Esophagus muscularis mucosa (tissue), 4 donors: Measurements from ENCODE around the gene TARBP2. TPM values are rescaled to one million over a fixed set of nuclear protein-coding genes. Genes with fewer than 3 reads are reported as not detected.

Experiments
- DNase-seq: peaks from one replicate; pipeline ENCODE4 v3.0.0-alpha.2; 2017; ENCODE audit errors: extremely low spot score
- H3K27ac ChIP-seq, 4 donors: fragments of 200-600 bp; sonication (generic); replicated peaks in 1 of 4; 1 replicate in 3 of 4; 2 replicates in 1 of 4; pipeline ENCODE4 v1.5.1; 2016 to 2019; ENCODE audit warnings: mild to moderate bottlenecking in 1 of 4
- H3K27me3 ChIP-seq, 4 donors: fragments of 200-600 bp; sonication (generic); one replicate each; pipeline versions ENCODE4 v1.5.1 to v1.6.0; 2016 to 2019
- H3K36me3 ChIP-seq, 4 donors: fragments of 200-600 bp; sonication (generic); one replicate each; pipeline ENCODE4 v1.5.1; 2016 to 2019
- H3K4me1 ChIP-seq, 4 donors: fragments of 200-600 bp; sonication (generic); one replicate each; pipeline ENCODE4 v1.5.1; 2016 to 2019
- H3K4me3 ChIP-seq, 4 donors: fragments of 200-600 bp; sonication (generic); 1 replicate in 2 of 4; 2 replicates in 2 of 4; pipeline ENCODE4 v1.5.1; 2016 to 2019; ENCODE audit warnings: mild to moderate bottlenecking in 4 of 4, moderate library complexity in 1 of 4
- H3K9me3 ChIP-seq, 4 donors: fragments of 200-600 bp; sonication (generic); 1 replicate in 3 of 4; 2 replicates in 1 of 4; pipeline ENCODE4 v1.5.1; 2016 to 2019
- CTCF ChIP-seq, 3 experiments: fragments of 200-600 bp in 2 of 3; fragments of 450-650 bp in 1 of 3; sonication (generic) in 2 of 3; IDR thresholded peaks; one replicate each; pipeline ENCODE4 v1.5.1; 2017 to 2019; ENCODE audit warnings: antibody characterized with exemption in 3 of 3, mild to moderate bottlenecking in 2 of 3, moderate library complexity in 1 of 3
- EP300 ChIP-seq: sonication (generic); formaldehyde crosslinking; IDR thresholded peaks from one replicate; pipeline ENCODE4 v1.6.1; 2017; ENCODE audit warnings: antibody characterized with exemption
- POLR2A ChIP-seq: fragments of 450-650 bp; IDR thresholded peaks from one replicate; pipeline ENCODE4 v1.6.1; 2017; ENCODE audit warnings: antibody characterized with exemption, moderate library complexity, mild to moderate bottlenecking, low read depth
- POLR2AphosphoS5 ChIP-seq, 2 donors: sonication (generic); formaldehyde crosslinking; IDR thresholded peaks; one replicate each; pipeline ENCODE4 v1.6.1; 2017; ENCODE audit warnings: antibody characterized with exemption in 2 of 2
- WGBS: methylation state at CpG from one replicate; pipeline ENCODE4 v1.1.5; 2018; 5-methylcytosine and 5-hydroxymethylcytosine counted together
- intact Hi-C: fragments of 100-400 bp; cut with DNase I; formaldehyde crosslinking; loops from one replicate; pipeline ENCODE4 v1.15.1; 2023
- total RNA-seq, 4 donors: library from RNA; depleted of rRNA; stranded (reverse); fragments of >200 nt; gene quantifications; one replicate each; pipeline versions ENCODE4 v1.1.0 to v1.2.1, GENCODE V29; 2016

Gene TARBP2
- total RNA-seq, 4 donors from 2014 or later = 12.7 to 16.6 (median 12.9) TPM

GRCh38 chr12:53530061-53530460 is 29.0 kb downstream of the TARBP2 start:
- Histone ChIP-seq H3K36me3 (peaks cover 80 to 100% (median 97%) of the 10 kb centered on the region in 4 donors), H3K27ac (no peak overlapping the region), H3K9me3 (no peaks in the 10 kb centered on the region), H3K27me3 (no peaks in the 10 kb centered on the region), H3K4me3 (no peak overlapping the region), H3K4me1 (peaks cover 0 to 5% (median 0%) of the 10 kb centered on the region in 4 donors)
- 82% methylated on average over 2 of the region's 2 CpGs for WGBS
- intact Hi-C loops = no loop called here
- no peak for DNase-seq
- TF ChIP-seq CTCF (IDR thresholded peaks at IDR 0.05) (no peak), POLR2AphosphoS5 (IDR thresholded peaks at IDR 0.05) (no peak), POLR2A (no peak), EP300 (no peak)

- no peak for TF ChIP-seq CTCF (IDR thresholded peaks at IDR 0.05)
- TF ChIP-seq POLR2A = no peak
- no peak for TF ChIP-seq EP300
- TF ChIP-seq POLR2AphosphoS5 (IDR thresholded peaks at IDR 0.05) = no peak
- H3K36me3 ChIP-seq = peaks cover 82 to 100% (median 97%) of the 10 kb centered on the region in 4 donors
- 85% methylated on average over 3 of the region's 4 CpGs for WGBS
Measured at GRCh38 chr12:53530920-53531319, 29.8 kb downstream of the TARBP2 start.

GRCh38 chr12:53532021-53532420 is 30.9 kb downstream of the TARBP2 start:
- Histone ChIP-seq H3K27ac (no peak overlapping the region), H3K4me3 (no peak overlapping the region), H3K36me3 (peaks cover 90 to 100% (median 98%) of the 10 kb centered on the region in 4 donors), H3K9me3 (no peaks in the 10 kb centered on the region), H3K4me1 (peaks cover 0 to 5% (median 0%) of the 10 kb centered on the region in 4 donors), H3K27me3 (no peaks in the 10 kb centered on the region)
- WGBS = 38% methylated on average over 3 of the region's 3 CpGs
- DNase-seq = no peak
- intact Hi-C loops = no loop called here
- TF ChIP-seq EP300 = no peak
- TF ChIP-seq CTCF (IDR thresholded peaks at IDR 0.05) = no peak
- no peak for TF ChIP-seq POLR2AphosphoS5 (IDR thresholded peaks at IDR 0.05)
- no peak for TF ChIP-seq POLR2A

More at GRCh38 chr12:53530920-53531319, 29.8 kb downstream of the TARBP2 start:
- Histone ChIP-seq H3K27ac (no peak overlapping the region), H3K4me3 (no peak overlapping the region), H3K9me3 (no peaks in the 10 kb centered on the region), H3K27me3 (no peaks in the 10 kb centered on the region), H3K4me1 (peaks cover 0 to 5% (median 0%) of the 10 kb centered on the region in 4 donors)
- intact Hi-C loops = no loop called here
- no peak for DNase-seq

- no peak for TF ChIP-seq POLR2AphosphoS5 (IDR thresholded peaks at IDR 0.05)
- no peak for TF ChIP-seq CTCF (IDR thresholded peaks at IDR 0.05)
- no peak for TF ChIP-seq POLR2A
- no peak for TF ChIP-seq EP300
- 83% methylated on average over 7 of the region's 7 CpGs for WGBS
- Histone ChIP-seq H3K9me3 (no peaks in the 10 kb centered on the region), H3K4me3 (no peak overlapping the region), H3K27ac (no peak overlapping the region), H3K4me1 (peaks cover 0 to 5% (median under 1%) of the 10 kb centered on the region in 4 donors), H3K27me3 (no peaks in the 10 kb centered on the region), H3K36me3 (peaks cover 85 to 100% (median 98%) of the 10 kb centered on the region in 4 donors)
- intact Hi-C loops = no loop called here
- DNase-seq = no peak
Measured at GRCh38 chr12:53532524-53533445, 31.7 kb downstream of the TARBP2 start.
